PC-9 (cell line): ENCODE measurements around the gene DNAH2.

Experiments used
- CTCF ChIP-seq: fragments of 200-600 bp; sonication (generic); conservative IDR thresholded peaks from 2 replicates; pipeline ENCODE4 v1.6.1; 2017; ENCODE audit warnings: mixed run types, antibody characterized with exemption, mild to moderate bottlenecking, moderate library complexity
- EZH2 ChIP-seq: fragments of 200-600 bp; sonication (generic); IDR thresholded peaks from 2 replicates; pipeline ENCODE4 v1.8.0; 2017; ENCODE audit warnings: antibody characterized with exemption, low read depth

GRCh38 chr17:7742729-7743128, 25.2 kb downstream of the DNAH2 start:
- TF ChIP-seq CTCF: no peak
- no peak for TF ChIP-seq EZH2
